K562 (cell line): Measurements from ENCODE around the gene ZNF669. TPM values are rescaled to one million over a fixed set of nuclear protein-coding genes. Genes with fewer than 3 reads are reported as not detected.

Experiments
- ATF1 ChIP-seq, 2 experiments: fragments of 450-650 bp in 1 of 2; IDR thresholded peaks; 2 replicates each; pipeline ENCODE4 v1.6.1; 2016; ENCODE audit warnings: missing compliant biosample characterization in 1 of 2, missing genetic modification characterization in 1 of 2
- ATF6 ChIP-seq: sonication (generic); formaldehyde crosslinking; IDR thresholded peaks from 2 replicates; pipeline ENCODE4 v1.4.0; 2020; ENCODE audit warnings: mild to moderate bottlenecking, missing genetic modification reagents
- BDP1 ChIP-seq: IDR thresholded peaks from 3 replicates; pipeline ENCODE4 v1.6.1; 2011; ENCODE audit not compliant: insufficient read length, insufficient read depth
- DACH1 ChIP-seq: fragments of 450-650 bp; IDR thresholded peaks from 2 replicates; pipeline ENCODE4 v1.6.1; 2018; ENCODE audit not compliant: partially characterized antibody
- E2F6 ChIP-seq, 2 experiments: IDR thresholded peaks; 2 replicates each; pipeline ENCODE4 v1.6.1; 2011; ENCODE audit warnings: borderline replicate concordance in 1 of 2, control low read depth in 1 of 2, low read depth in 1 of 2, low read length in 1 of 2, mild to moderate bottlenecking in 1 of 2, mixed read lengths in 1 of 2, moderate library complexity in 1 of 2; ENCODE audit not compliant: insufficient read depth in 1 of 2, insufficient read length in 1 of 2, poor library complexity in 1 of 2, severe bottlenecking in 1 of 2; ENCODE audit errors: extremely low read depth in 1 of 2
- ESRRB ChIP-seq: fragments of 250-450 bp; sonication (Bioruptor Pico); IDR thresholded peaks from 2 replicates; pipeline ENCODE4 v1.5.0; 2020; ENCODE audit warnings: mild to moderate bottlenecking, moderate library complexity, borderline replicate concordance
- ETV1 ChIP-seq: fragments of 450-650 bp; conservative IDR thresholded peaks from 2 replicates; pipeline ENCODE4 v1.6.1; 2016; ENCODE audit warnings: missing genetic modification characterization, control low read depth, low read depth, missing compliant biosample characterization
- HOMEZ ChIP-seq: fragments of 250-450 bp; sonication (Bioruptor Pico); IDR thresholded peaks from 2 replicates; pipeline ENCODE4 v1.4.0; 2020; ENCODE audit warnings: mild to moderate bottlenecking, moderate library complexity
- IRF2 ChIP-seq: sonication (generic); formaldehyde crosslinking; IDR thresholded peaks from 2 replicates; pipeline ENCODE4 v1.8.1; 2022; ENCODE audit warnings: mild to moderate bottlenecking, missing genetic modification reagents
- MIER1 ChIP-seq: fragments of 450-650 bp; IDR thresholded peaks from 2 replicates; pipeline ENCODE4 v1.6.1; 2016; ENCODE audit warnings: antibody characterized with exemption, mild to moderate bottlenecking, low read depth
- NEUROD1 ChIP-seq: fragments of 150-350 bp; IDR thresholded peaks from 2 replicates; pipeline ENCODE4 v1.6.1; 2014; ENCODE audit warnings: borderline replicate concordance, low read length, low read depth; ENCODE audit not compliant: partially characterized antibody
- PTTG1 ChIP-seq: fragments of 450-650 bp; IDR thresholded peaks from 2 replicates; pipeline ENCODE4 v1.6.1; 2016; ENCODE audit warnings: low read depth, mild to moderate bottlenecking, missing genetic modification characterization, missing compliant biosample characterization
- SREBF1 ChIP-seq: fragments of 150-350 bp; IDR thresholded peaks from 2 replicates; pipeline ENCODE4 v1.6.1; 2014; ENCODE audit warnings: antibody characterized with exemption, low read depth, low read length, borderline replicate concordance
- TFAM ChIP-seq: fragments of 250-450 bp; sonication (Bioruptor Pico); conservative IDR thresholded peaks from 2 replicates; pipeline ENCODE4 v1.5.0; 2021; ENCODE audit warnings: mild to moderate bottlenecking, moderate library complexity
- THAP7 ChIP-seq: fragments of 250-450 bp; sonication (Bioruptor Pico); IDR thresholded peaks from 2 replicates; pipeline ENCODE4 v1.5.0; 2021
- ZMIZ1 ChIP-seq, 2 experiments: fragments of 150-350 bp in 1 of 2; IDR thresholded peaks; 2 replicates each; pipeline ENCODE4 v1.6.1; 2012 to 2016; ENCODE audit warnings: low read depth in 2 of 2, low read length in 2 of 2, mild to moderate bottlenecking in 1 of 2, moderate library complexity in 1 of 2
- ZNF354B ChIP-seq: fragments of 250-450 bp; sonication (Bioruptor Pico); IDR thresholded peaks from 2 replicates; pipeline ENCODE4 v1.4.0; 2020
- polyA plus RNA-seq, 8 experiments: library from polyadenylated mRNA; depleted of rRNA in 4 of 8; stranded (reverse) in 5 of 8; unstranded in 3 of 8; fragments of >200 nt; fragmentation: Nextera tagmentation in 2 of 8; fragmentation: Illumina TruSeq in 1 of 8; extraction: Ambion mirVana in 2 of 8; extraction: Trizol in 1 of 8; gene quantifications; 2 replicates each; pipeline versions ENCODE4 v1.2.1 to v1.2.3, GENCODE V29; 2011 to 2014; ENCODE audit warnings: inconsistent platforms in 1 of 8, missing spikeins in 1 of 8
- total RNA-seq, 7 experiments: library from RNA; depleted of rRNA in 6 of 7; stranded (reverse); fragments of >200 nt in 6 of 7; fragmentation: Illumina TruSeq in 2 of 7; extraction: Trizol in 2 of 7; gene quantifications; 2 replicates each; pipeline versions ENCODE4 v1.2.1 to v1.2.3, GENCODE V29; 2011 to 2021; ENCODE audit warnings: low replicate concordance in 1 of 7

The ZNF669 gene
- total and polyA plus RNA-seq, 9 of the 15 experiments (the other 6 are each of a cell fraction or from before 2014, with no cell fraction given): 5.3 to 18.3 (median 10.2) TPM

GRCh38 chr1:247078258-247079140 lies 25.7 kb downstream of the ZNF669 start, which contains the start of gene ZNF670 (continued):
- TF ChIP-seq E2F6 (IDR thresholded peaks at IDR 0.05; ENCODE audit: borderline replicate concordance in 1 of 2, extremely low read depth in 1 of 2, insufficient read depth in 1 of 2, insufficient read length in 1 of 2, low read depth in 1 of 2, low read length in 1 of 2, poor library complexity in 1 of 2, severe bottlenecking in 1 of 2) (peak; percentile 58 to 61), THAP7 (CRISPR knock-in tag) (no peak), IRF2 (CRISPR knock-in tag) (no peak), ZNF354B (no peak), NEUROD1 (peak; percentile 45), PTTG1 (tag) (no peak), MIER1 (peak; percentile 56; the same call in 1 of the 2 replicates), BDP1 (no peak), DACH1 (no peak), SREBF1 (no peak), HOMEZ (CRISPR knock-in tag) (0 out of 2 replicates have a peak, but pooled peaks have one; percentile 47), ETV1 (tag) (peak; percentile 79), ATF6 (CRISPR knock-in tag) (no peak), ATF1 (CRISPR knock-in tag; IDR thresholded peaks at IDR 0.05) (0 out of 2 replicates have a peak, but pooled peaks have one; percentile 33), ATF1 (tag; IDR thresholded peaks at IDR 0.05) (peak; percentile 83), TFAM (CRISPR knock-in tag) (no peak), ZMIZ1 (IDR thresholded peaks at IDR 0.05; ENCODE audit: low read depth in 2 of 2, low read length in 2 of 2) (no peak), ESRRB (CRISPR knock-in tag) (no peak)
